ENCODE measurements around the gene YDJC.

GRCh38 chr22:21633481-21633880, 3.7 kb upstream of the YDJC start:
- TF ChIP-seq CTCF (IDR thresholded peaks at IDR 0.05), result no peak
- TF ChIP-seq POLR2A (IDR thresholded peaks at IDR 0.05), result no peak
